HepG2 (cell line): ENCODE results near the gene EOLA1. TPM values are rescaled to one million over a fixed set of nuclear protein-coding genes. Genes with fewer than 3 reads are reported as not detected.

Experiments
- ADNP ChIP-seq: sonication (generic); formaldehyde crosslinking; IDR thresholded peaks from 2 replicates; pipeline ENCODE4 v1.4.0; 2020; ENCODE audit warnings: missing genetic modification reagents
- BCLAF1 ChIP-seq: fragments of 450-650 bp; IDR thresholded peaks from 2 replicates; pipeline ENCODE4 v1.6.1; 2017; ENCODE audit warnings: mild to moderate bottlenecking
- FOXM1 ChIP-seq: sonication (generic); formaldehyde crosslinking; IDR thresholded peaks from 2 replicates; pipeline ENCODE4 v1.5.0; 2020; ENCODE audit warnings: missing genetic modification reagents
- HNRNPL ChIP-seq: fragments of 200-400 bp; formaldehyde crosslinking; IDR thresholded peaks from 2 replicates; pipeline ENCODE4 v1.6.1; 2017; ENCODE audit warnings: mild to moderate bottlenecking, low read depth, low read length
- PCBP2 ChIP-seq: fragments of 200-400 bp; formaldehyde crosslinking; optimal IDR thresholded peaks from 2 replicates; pipeline ENCODE3; 2018; ENCODE audit warnings: low read length, low read depth; ENCODE audit not compliant: poor library complexity, severe bottlenecking
- SNAPC4 ChIP-seq: sonication (generic); formaldehyde crosslinking; IDR thresholded peaks from 2 replicates; pipeline ENCODE4 v1.4.0; 2020; ENCODE audit warnings: mild to moderate bottlenecking, missing genetic modification reagents
- THAP7 ChIP-seq: sonication (generic); formaldehyde crosslinking; IDR thresholded peaks from 2 replicates; pipeline ENCODE4 v1.8.1; 2023; ENCODE audit warnings: mild to moderate bottlenecking, missing genetic modification reagents
- ZBTB25 ChIP-seq: IDR thresholded peaks from 2 replicates; pipeline ENCODE4 v1.6.1; 2018; ENCODE audit warnings: missing genetic modification reagents
- ZBTB34 ChIP-seq: sonication (generic); formaldehyde crosslinking; IDR thresholded peaks from 2 replicates; pipeline ENCODE4 v1.8.0; 2022; ENCODE audit warnings: mild to moderate bottlenecking, missing genetic modification reagents
- ZBTB49 ChIP-seq: sonication (generic); formaldehyde crosslinking; IDR thresholded peaks from 2 replicates; pipeline ENCODE4 v1.4.0; 2020; ENCODE audit warnings: missing genetic modification reagents, borderline replicate concordance
- ZNF34 ChIP-seq: sonication (generic); formaldehyde crosslinking; IDR thresholded peaks from 2 replicates; pipeline ENCODE4 v1.4.0; 2020; ENCODE audit warnings: mild to moderate bottlenecking, missing genetic modification reagents, borderline replicate concordance
- ZNF720 ChIP-seq: sonication (generic); formaldehyde crosslinking; IDR thresholded peaks from 2 replicates; pipeline ENCODE4 v1.4.0; 2020; ENCODE audit warnings: missing genetic modification reagents
- ZNF879 ChIP-seq: sonication (generic); formaldehyde crosslinking; IDR thresholded peaks from 2 replicates; pipeline ENCODE4 v1.8.1; 2023; ENCODE audit warnings: missing genetic modification reagents
- ZSCAN25 ChIP-seq: sonication (generic); formaldehyde crosslinking; IDR thresholded peaks from 2 replicates; pipeline ENCODE4 v1.8.0; 2022; ENCODE audit warnings: mild to moderate bottlenecking, missing genetic modification reagents
- polyA plus RNA-seq, 8 experiments: library from polyadenylated mRNA; depleted of rRNA in 3 of 8; stranded (reverse) in 7 of 8; unstranded in 1 of 8; fragments of >200 nt; fragmentation: Illumina TruSeq in 4 of 8; extraction: Trizol in 4 of 8; gene quantifications; 2 replicates each; pipeline versions ENCODE4 v1.2.1 to v1.2.3, GENCODE V29; 2011 to 2016; ENCODE audit warnings: low read depth in 4 of 8, missing spikeins in 1 of 8, mixed read lengths in 1 of 8; ENCODE audit not compliant: insufficient read depth in 1 of 8
- total RNA-seq, 5 experiments: library from RNA; depleted of rRNA; stranded (reverse); fragments of >200 nt; fragmentation: Illumina TruSeq; extraction: Trizol; gene quantifications; 2 replicates each; pipeline ENCODE4 v1.2.3, GENCODE V29; 2016; ENCODE audit warnings: low read depth in 1 of 5

The EOLA1 gene
- total and polyA plus RNA-seq, 2 of the 13 experiments (the other 11 are each of a cell fraction or from before 2014, with no cell fraction given) = 6.5 to 9.6 TPM

GRCh38 chrX:149540621-149541520 lies at the start of gene EOLA1 (continued):
- no peak for TF ChIP-seq ZBTB49 (CRISPR knock-in tag)
- no peak for TF ChIP-seq SNAPC4 (CRISPR knock-in tag)
- TF ChIP-seq FOXM1 (CRISPR knock-in tag) = no peak
- no peak for TF ChIP-seq BCLAF1
- no peak for TF ChIP-seq ZNF879
- no peak for TF ChIP-seq ZBTB34
- TF ChIP-seq HNRNPL = no peak
- TF ChIP-seq PCBP2 = no peak
- no peak for TF ChIP-seq THAP7
- no peak for TF ChIP-seq ZSCAN25 (CRISPR knock-in tag)
- TF ChIP-seq ADNP (CRISPR knock-in tag) = no peak
- no peak for TF ChIP-seq ZBTB25 (CRISPR knock-in tag)
- no peak for TF ChIP-seq ZNF34 (CRISPR knock-in tag)
- TF ChIP-seq ZNF720 (CRISPR knock-in tag) = no peak
